DND-41 (cell line): ENCODE data around the gene DRG1.

ENCODE experiments used
- CTCF ChIP-seq: IDR thresholded peaks from 2 replicates; pipeline ENCODE4 v1.5.1; 2012; ENCODE audit warnings: borderline replicate concordance, low read length, moderate library complexity, mild to moderate bottlenecking; ENCODE audit not compliant: poor library complexity, severe bottlenecking; ENCODE audit errors: extremely low read depth
- EZH2 ChIP-seq: IDR thresholded peaks from 3 replicates; pipeline ENCODE4 v1.6.1; 2012; ENCODE audit warnings: borderline replicate concordance, low read depth, mild to moderate bottlenecking, moderate library complexity, low read length, inconsistent platforms; ENCODE audit not compliant: severe bottlenecking

- TF ChIP-seq CTCF (no peak), EZH2 (no peak)
Observed at GRCh38 chr22:31367426-31367825, 32.0 kb upstream of the DRG1 start.
